Tibial nerve (tissue), 3 donors: ENCODE data around the gene CBL.

ENCODE experiments used
- POLR2A ChIP-seq, 2 donors: fragments of 450-650 bp; IDR thresholded peaks; one replicate each; pipeline ENCODE4 v1.6.1; 2017; ENCODE audit warnings: antibody characterized with exemption in 2 of 2, mild to moderate bottlenecking in 2 of 2, moderate library complexity in 2 of 2
- TF ChIP-seq, protein P1 (sequence below), 5 experiments: fragments of 200-600 bp in 3 of 5; fragments of 450-650 bp in 2 of 5; sonication (generic) in 3 of 5; IDR thresholded peaks; one replicate each; pipeline ENCODE4 v1.5.1; 2016 to 2019; ENCODE audit warnings: antibody characterized with exemption in 5 of 5, mild to moderate bottlenecking in 3 of 5, moderate library complexity in 2 of 5

DNA sequence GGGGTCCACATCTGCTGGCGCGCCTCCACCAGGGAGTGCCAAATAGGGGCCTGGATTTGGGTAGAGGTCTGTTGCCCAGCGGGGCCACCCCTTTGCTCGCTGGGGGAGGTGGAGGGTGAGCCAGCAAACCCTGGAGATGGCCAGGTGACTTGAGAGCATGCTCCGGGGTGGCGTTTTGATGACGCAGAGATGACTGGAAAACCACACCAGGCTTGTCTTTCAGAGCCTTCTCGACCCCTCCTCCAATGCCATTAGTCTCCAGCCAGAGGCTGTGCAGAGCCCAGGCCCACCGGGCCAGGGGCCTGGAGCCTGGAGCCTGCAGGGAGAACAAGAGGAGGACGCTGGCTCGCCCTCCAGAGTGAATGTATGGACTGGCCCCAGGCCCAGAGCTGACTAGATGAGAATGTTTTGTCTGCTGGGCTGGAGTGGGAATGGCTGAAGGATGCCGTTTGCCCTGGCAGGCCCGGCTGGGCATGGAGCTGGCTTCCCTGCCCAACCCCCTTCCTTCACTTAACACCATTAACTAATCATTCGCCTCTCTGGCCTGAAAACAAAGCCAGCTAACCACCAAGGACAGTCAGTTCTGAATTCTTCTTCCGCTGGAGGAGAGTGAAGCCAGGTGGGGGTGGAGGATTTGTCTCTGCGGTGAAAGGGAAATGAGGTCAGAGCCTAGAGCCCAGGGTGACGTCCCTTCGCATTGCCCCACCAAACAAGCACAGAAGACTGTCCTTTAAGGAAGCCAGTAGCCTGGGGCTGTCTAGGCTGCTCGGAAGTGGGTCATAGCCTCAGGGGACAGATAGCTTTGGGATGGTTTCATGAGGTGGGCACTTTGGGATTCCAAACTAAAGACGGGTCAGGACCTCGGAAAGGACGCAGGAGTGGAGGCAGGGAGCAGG is 112.3 kb downstream of the CBL start:
- no peak for TF ChIP-seq POLR2A (IDR thresholded peaks at IDR 0.05)
- TF ChIP-seq, protein P1, sequence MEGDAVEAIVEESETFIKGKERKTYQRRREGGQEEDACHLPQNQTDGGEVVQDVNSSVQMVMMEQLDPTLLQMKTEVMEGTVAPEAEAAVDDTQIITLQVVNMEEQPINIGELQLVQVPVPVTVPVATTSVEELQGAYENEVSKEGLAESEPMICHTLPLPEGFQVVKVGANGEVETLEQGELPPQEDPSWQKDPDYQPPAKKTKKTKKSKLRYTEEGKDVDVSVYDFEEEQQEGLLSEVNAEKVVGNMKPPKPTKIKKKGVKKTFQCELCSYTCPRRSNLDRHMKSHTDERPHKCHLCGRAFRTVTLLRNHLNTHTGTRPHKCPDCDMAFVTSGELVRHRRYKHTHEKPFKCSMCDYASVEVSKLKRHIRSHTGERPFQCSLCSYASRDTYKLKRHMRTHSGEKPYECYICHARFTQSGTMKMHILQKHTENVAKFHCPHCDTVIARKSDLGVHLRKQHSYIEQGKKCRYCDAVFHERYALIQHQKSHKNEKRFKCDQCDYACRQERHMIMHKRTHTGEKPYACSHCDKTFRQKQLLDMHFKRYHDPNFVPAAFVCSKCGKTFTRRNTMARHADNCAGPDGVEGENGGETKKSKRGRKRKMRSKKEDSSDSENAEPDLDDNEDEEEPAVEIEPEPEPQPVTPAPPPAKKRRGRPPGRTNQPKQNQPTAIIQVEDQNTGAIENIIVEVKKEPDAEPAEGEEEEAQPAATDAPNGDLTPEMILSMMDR (IDR thresholded peaks at IDR 0.05): no peak
